ENCODE data around the gene KRTAP10-12.

- TF ChIP-seq, protein P1, sequence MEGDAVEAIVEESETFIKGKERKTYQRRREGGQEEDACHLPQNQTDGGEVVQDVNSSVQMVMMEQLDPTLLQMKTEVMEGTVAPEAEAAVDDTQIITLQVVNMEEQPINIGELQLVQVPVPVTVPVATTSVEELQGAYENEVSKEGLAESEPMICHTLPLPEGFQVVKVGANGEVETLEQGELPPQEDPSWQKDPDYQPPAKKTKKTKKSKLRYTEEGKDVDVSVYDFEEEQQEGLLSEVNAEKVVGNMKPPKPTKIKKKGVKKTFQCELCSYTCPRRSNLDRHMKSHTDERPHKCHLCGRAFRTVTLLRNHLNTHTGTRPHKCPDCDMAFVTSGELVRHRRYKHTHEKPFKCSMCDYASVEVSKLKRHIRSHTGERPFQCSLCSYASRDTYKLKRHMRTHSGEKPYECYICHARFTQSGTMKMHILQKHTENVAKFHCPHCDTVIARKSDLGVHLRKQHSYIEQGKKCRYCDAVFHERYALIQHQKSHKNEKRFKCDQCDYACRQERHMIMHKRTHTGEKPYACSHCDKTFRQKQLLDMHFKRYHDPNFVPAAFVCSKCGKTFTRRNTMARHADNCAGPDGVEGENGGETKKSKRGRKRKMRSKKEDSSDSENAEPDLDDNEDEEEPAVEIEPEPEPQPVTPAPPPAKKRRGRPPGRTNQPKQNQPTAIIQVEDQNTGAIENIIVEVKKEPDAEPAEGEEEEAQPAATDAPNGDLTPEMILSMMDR (IDR thresholded peaks at IDR 0.05): no peak
- TF ChIP-seq, protein P2, sequence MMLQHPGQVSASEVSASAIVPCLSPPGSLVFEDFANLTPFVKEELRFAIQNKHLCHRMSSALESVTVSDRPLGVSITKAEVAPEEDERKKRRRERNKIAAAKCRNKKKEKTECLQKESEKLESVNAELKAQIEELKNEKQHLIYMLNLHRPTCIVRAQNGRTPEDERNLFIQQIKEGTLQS (CRISPR knock-in tag; conservative IDR thresholded peaks at IDR 0.05): no peak
- TF ChIP-seq ELF4 (CRISPR knock-in tag; IDR thresholded peaks at IDR 0.05; ENCODE audit: low read depth): no peak
These were observed 36.0 kb downstream of the KRTAP10-12 start for GRCh38 chr21:44732956-44733355.
